Measurements from ENCODE around the gene PBLD.
"Not testable (repeated sequence)": the region's sequence is repeated elsewhere in the genome, so short reads cannot be mapped to it uniquely, and the experiment has no call there.

Gene PBLD

GRCh38 chr10:68330852-68331454 lies 1.8 kb downstream of the PBLD start:
- no peak for DNase-seq (ENCODE audit: low read depth in 2 of 2)

- no peak for DNase-seq (ENCODE audit: low read depth in 2 of 2)
Observed at GRCh38 chr10:68329506-68329861, 3.2 kb downstream of the PBLD start.

- no peak for DNase-seq (ENCODE audit: low read depth in 2 of 2)
Observed at GRCh38 chr10:68327889-68328786, 4.6 kb downstream of the PBLD start.

GRCh38 chr10:68324396-68324795 lies 8.3 kb downstream of the PBLD start:
- DNase-seq (ENCODE audit: low read depth in 2 of 2) = not testable (repeated sequence)

- DNase-seq (ENCODE audit: low read depth in 2 of 2) = no peak
Observed at GRCh38 chr10:68318331-68319059, 14.2 kb downstream of the PBLD start.

GRCh38 chr10:68315582-68315981 lies 17.1 kb downstream of the PBLD start:
- no peak for DNase-seq (ENCODE audit: low read depth in 2 of 2)

GRCh38 chr10:68314930-68315329 lies 17.8 kb downstream of the PBLD start:
- DNase-seq (ENCODE audit: low read depth in 2 of 2) = not testable (repeated sequence)

GRCh38 chr10:68310531-68310930 lies 22.2 kb downstream of the PBLD start:
- DNase-seq (ENCODE audit: low read depth in 2 of 2) = no peak

GRCh38 chr10:68305854-68306253 lies 26.9 kb downstream of the PBLD start:
- no peak for DNase-seq (ENCODE audit: low read depth in 2 of 2)

- no peak for DNase-seq (ENCODE audit: low read depth in 2 of 2)
Observed at GRCh38 chr10:68303849-68304412, 28.8 kb downstream of the PBLD start.

- DNase-seq (ENCODE audit: low read depth in 2 of 2) = no peak
Observed at GRCh38 chr10:68302871-68303270, 29.9 kb downstream of the PBLD start.

GRCh38 chr10:68302503-68302823 lies 30.3 kb downstream of the PBLD start:
- no peak for DNase-seq (ENCODE audit: low read depth in 2 of 2)

GRCh38 chr10:68301790-68302502 lies 30.8 kb downstream of the PBLD start:
- DNase-seq (ENCODE audit: low read depth in 2 of 2) = no peak

- DNase-seq (ENCODE audit: low read depth in 2 of 2) = no peak
Observed at GRCh38 chr10:68301301-68301700, 31.4 kb downstream of the PBLD start.

- no peak for DNase-seq (ENCODE audit: low read depth in 2 of 2)
Observed at GRCh38 chr10:68296843-68297663, 35.7 kb downstream of the PBLD start.

GRCh38 chr10:68290736-68291135 lies 42.0 kb downstream of the PBLD start:
- no peak for DNase-seq (ENCODE audit: low read depth in 2 of 2)

GRCh38 chr10:68288717-68289116 lies 44.0 kb downstream of the PBLD start:
- no peak for DNase-seq (ENCODE audit: low read depth in 2 of 2)

GRCh38 chr10:68284062-68285001 lies 48.4 kb downstream of the PBLD start:
- no peak for DNase-seq (ENCODE audit: low read depth in 2 of 2)

- no peak for DNase-seq (ENCODE audit: low read depth in 2 of 2)
Observed at GRCh38 chr10:68280758-68281157, 52.0 kb downstream of the PBLD start.

Data from stimulated activated CD8-positive, alpha-beta memory T cell treated with anti-CD3 and anti-CD28 coated beads, Interleukin-7, amount 100 ng/mL, for 1 hour (primary cell).